Common myeloid progenitor, CD34-positive (primary cell): ENCODE data around the gene PLEKHG4.

Experiments
- CTCF ChIA-PET: fragments of 350-600 bp; sonication (Branson Sonifier 250); formaldehyde crosslinking; loops from one replicate; lab custom pipeline; 2021; ENCODE audit warnings: antibody characterized with exemption; lab: Charles Lee
- POLR2A ChIA-PET: fragments of 350-600 bp; sonication (Branson Sonifier 250); formaldehyde crosslinking; loops from one replicate; lab custom pipeline; 2021; ENCODE audit warnings: antibody characterized with exemption; lab: Charles Lee
- DNase-seq, 3 donors: peaks; one replicate each; pipeline versions ENCODE4 v3.0.0 to v3.0.0-alpha.2; 2013
- H3K27ac ChIP-seq, 2 experiments: 1 replicate in 1 of 2; 2 replicates in 1 of 2; pipeline ENCODE4 v1.7.0; 2013; ENCODE audit warnings: inconsistent platforms in 2 of 2, low read length in 2 of 2, mild to moderate bottlenecking in 2 of 2, low read depth in 1 of 2, moderate library complexity in 1 of 2; ENCODE audit not compliant: severe bottlenecking in 2 of 2, insufficient read depth in 1 of 2, poor library complexity in 1 of 2
- H3K27me3 ChIP-seq, 5 experiments: replicated peaks in 2 of 5; 1 replicate in 3 of 5; 2 replicates in 2 of 5; pipeline versions ENCODE4 v1.6.1 to v1.7.0; 2013; ENCODE audit warnings: low read length in 4 of 5, mild to moderate bottlenecking in 2 of 5, moderate library complexity in 2 of 5, inconsistent platforms in 1 of 5; ENCODE audit not compliant: insufficient read depth in 5 of 5, control insufficient read depth in 4 of 5
- H3K36me3 ChIP-seq, 4 experiments: 1 replicate in 2 of 4; 2 replicates in 2 of 4; pipeline versions ENCODE4 v1.6.1 to v1.7.0; 2013; ENCODE audit warnings: low read length in 3 of 4, control low read depth in 1 of 4, mild to moderate bottlenecking in 1 of 4; ENCODE audit not compliant: control insufficient read depth in 4 of 4, insufficient read depth in 4 of 4
- H3K4me1 ChIP-seq, 4 experiments: 1 replicate in 3 of 4; 2 replicates in 1 of 4; pipeline versions ENCODE4 v1.6.1 to v1.7.1; 2013; ENCODE audit warnings: low read length in 3 of 4, mild to moderate bottlenecking in 3 of 4, control low read depth in 1 of 4, inconsistent platforms in 1 of 4, moderate library complexity in 1 of 4; ENCODE audit not compliant: control insufficient read depth in 4 of 4, insufficient read depth in 4 of 4; ENCODE audit errors: control extremely low read depth in 1 of 4
- H3K4me3 ChIP-seq, 7 experiments: 1 replicate in 4 of 7; 2 replicates in 3 of 7; pipeline versions ENCODE4 v1.5.1 to v1.7.0; 2013; ENCODE audit warnings: mild to moderate bottlenecking in 7 of 7, low read length in 6 of 7, moderate library complexity in 6 of 7, inconsistent platforms in 2 of 7, low read depth in 2 of 7, control low read depth in 1 of 7; ENCODE audit not compliant: insufficient read depth in 4 of 7, control insufficient read depth in 1 of 7; ENCODE audit errors: extremely low read depth in 1 of 7
- H3K9me3 ChIP-seq, 5 experiments: 1 replicate in 4 of 5; 2 replicates in 1 of 5; pipeline versions ENCODE4 v1.6.1 to v1.7.1; 2013; ENCODE audit warnings: low read length in 4 of 5, mild to moderate bottlenecking in 2 of 5, inconsistent platforms in 1 of 5, low read depth in 1 of 5, moderate library complexity in 1 of 5; ENCODE audit not compliant: control insufficient read depth in 4 of 5, insufficient read depth in 2 of 5; ENCODE audit errors: control extremely low read depth in 1 of 5
- WGBS: methylation state at CpG from one replicate; pipeline ENCODE4 v1.1.5; 2013; ENCODE audit not compliant: insufficient coverage; 5-methylcytosine and 5-hydroxymethylcytosine counted together

Gene PLEKHG4

GRCh38 chr16:67281536-67282446 lies 2.5 kb downstream of the PLEKHG4 start:
- Histone ChIP-seq H3K4me3 (no peak overlapping the region), H3K9me3 (no peaks in the 10 kb centered on the region), H3K27ac (no peak overlapping the region), H3K27me3 (no peaks in the 10 kb centered on the region), H3K36me3 (peaks cover 3 to 13% (median 5%) of the 10 kb centered on the region in 4 experiments), H3K4me1 (peaks cover 0 to 21% (median 20%) of the 10 kb centered on the region in 4 experiments)
- ChIA-PET CTCF (interaction anchor here (1.1 to 2.4 kb wide), 14 partner anchors 8 to 118 kb away, joined by 3 to 10 read pairs (median 5); no protein-coding TSS in a partner anchor), POLR2A (interaction anchor here (0.6 kb wide), 1 partner anchor 27 kb away, joined by 3 read pairs; no protein-coding TSS in a partner anchor)
- no peak for DNase-seq
- 95% methylated on average over 10 of the region's 14 CpGs for WGBS

- no peak overlapping the region for H3K4me3 ChIP-seq
- no peaks in the 10 kb centered on the region for H3K27me3 ChIP-seq
- no peak for DNase-seq
- 94% methylated on average over 10 of the region's 10 CpGs for WGBS
- peaks cover 0 to 21% (median 16%) of the 10 kb centered on the region in 4 experiments for H3K4me1 ChIP-seq
- ChIA-PET CTCF (interaction anchor here (1.1 to 2.4 kb wide), 7 partner anchors 18 to 118 kb away, joined by 3 to 10 read pairs (median 5); no protein-coding TSS in a partner anchor), POLR2A (no interaction called here)
- H3K36me3 ChIP-seq: peaks cover under 1 to 11% (median 5%) of the 10 kb centered on the region in 4 experiments
- no peak overlapping the region for H3K27ac ChIP-seq
- no peaks in the 10 kb centered on the region for H3K9me3 ChIP-seq
These were observed 3.1 kb downstream of the PLEKHG4 start for GRCh38 chr16:67282447-67282805.

- no peaks in the 10 kb centered on the region for H3K9me3 ChIP-seq
- H3K4me1 ChIP-seq: peaks cover 0 to 14% (median 8%) of the 10 kb centered on the region in 4 experiments
- H3K27me3 ChIP-seq: no peaks in the 10 kb centered on the region
- no peak for DNase-seq
- no peak overlapping the region for H3K27ac ChIP-seq
- WGBS: 98% methylated on average over 7 of the region's 7 CpGs
- H3K36me3 ChIP-seq: peaks cover 0 to 13% (median 5%) of the 10 kb centered on the region in 4 experiments
- H3K4me3 ChIP-seq: no peak overlapping the region
- POLR2A ChIA-PET: no interaction called here
- CTCF ChIA-PET: interaction anchor here (1.3 kb wide), 1 partner anchor 23 kb away, joined by 3 read pairs; no protein-coding TSS in a partner anchor
These were observed 3.9 kb downstream of the PLEKHG4 start for GRCh38 chr16:67283039-67283825.

- H3K36me3 ChIP-seq: peaks cover 0 to 13% (median 5%) of the 10 kb centered on the region in 4 experiments
- peaks cover 0 to 8% (median 1%) of the 10 kb centered on the region in 4 experiments for H3K4me1 ChIP-seq
- no peaks in the 10 kb centered on the region for H3K27me3 ChIP-seq
- no peak for DNase-seq
- no peak overlapping the region for H3K27ac ChIP-seq
- H3K4me3 ChIP-seq: no peak overlapping the region
- H3K9me3 ChIP-seq: no peaks in the 10 kb centered on the region
- WGBS: over 99% methylated on average over 18 of the region's 21 CpGs
- ChIA-PET CTCF (interaction anchor here (1.0 to 2.2 kb wide), 4 partner anchors 11 to 47 kb away, joined by 3 to 7 read pairs (median 4); no protein-coding TSS in a partner anchor), POLR2A (interaction anchor here (0.8 kb wide), 1 partner anchor 47 kb away, joined by 3 read pairs; no protein-coding TSS in a partner anchor)
These were observed 4.7 kb downstream of the PLEKHG4 start for GRCh38 chr16:67283826-67284555.

GRCh38 chr16:67284699-67285646 lies 5.6 kb downstream of the PLEKHG4 start:
- Histone ChIP-seq H3K27ac (no peak overlapping the region), H3K36me3 (peaks cover 0 to 13% (median 5%) of the 10 kb centered on the region in 4 experiments), H3K27me3 (no peaks in the 10 kb centered on the region), H3K4me1 (peaks cover 0 to 6% (median 5%) of the 10 kb centered on the region in 4 experiments), H3K4me3 (no peak overlapping the region), H3K9me3 (no peaks in the 10 kb centered on the region)
- DNase-seq: no peak
- CTCF ChIA-PET: interaction anchor here (0.9 to 2.2 kb wide), 7 partner anchors 10 to 66 kb away, joined by 3 to 7 read pairs (median 5); partner anchors contain the start of genes KCTD19 and LRRC36
- WGBS: 94% methylated on average over 33 of the region's 34 CpGs
- POLR2A ChIA-PET: interaction anchor here (0.8 kb wide), 1 partner anchor 46 kb away, joined by 3 read pairs; no protein-coding TSS in a partner anchor
